ENCODE data around the gene KIF13A. TPM values are rescaled to one million over a fixed set of nuclear protein-coding genes. Genes with fewer than 3 reads are reported as not detected.
A peak's percentile ranks its signal among the peaks of the same experiment; 100 is the strongest.
"Not testable (repeated sequence)": the region's sequence is repeated elsewhere in the genome, so short reads cannot be mapped to it uniquely, and the experiment has no call there.

KIF13A gene
- total RNA-seq, 8 experiments from 2014 or later = 15.5 to 50.5 (median 24.5) TPM

GRCh38 chr6:17817763-17818162, 169.7 kb downstream of the KIF13A start:
- in situ Hi-C loops (cut with MboI; ENCODE audit: low pct_unique_long_range_greater_than_20kb in 2 of 9, low sequenced_read_pairs in 9 of 9, unreplicated experiment in 9 of 9) = loop anchor here in 5 of 9 experiments (25.0 kb wide), 1 partner anchor 655 kb away; no protein-coding TSS in a partner anchor
- H3K27ac ChIP-seq = no peak overlapping the region
- H3K4me3 ChIP-seq = no peak overlapping the region
- H3K4me1 ChIP-seq (replicated peaks in 1 of 2) = peaks cover 7 to 12% of the 10 kb centered on the region in 2 donors
- WGBS, 10 experiments = 88 to 100% (median 100%) methylated on average over 1 of the region's 1 CpG; no CpG with 5 or more reads in 1 of the 10 experiments
- no peak for ATAC-seq (replicated peaks in 6 of 8)

- in situ Hi-C loops (cut with MboI; ENCODE audit: low pct_unique_long_range_greater_than_20kb in 2 of 9, low sequenced_read_pairs in 9 of 9, unreplicated experiment in 9 of 9) = loop anchor here in 5 of 9 experiments (25.0 kb wide), 1 partner anchor 655 kb away; no protein-coding TSS in a partner anchor
- Histone ChIP-seq H3K4me3 (no peak overlapping the region), H3K27ac (no peak overlapping the region), H3K4me1 (replicated peaks in 1 of 2) (peaks cover 7 to 12% of the 10 kb centered on the region in 2 donors)
- peak in 4 of 8 experiments; percentile 25 to 70 (median 48) for ATAC-seq (replicated peaks in 6 of 8)
- WGBS, 10 experiments = 11 to 90% (median 67%) methylated on average over 1 to 10 of the region's 14 CpGs
These were observed 170.4 kb downstream of the KIF13A start for GRCh38 chr6:17816921-17817611.

GRCh38 chr6:17813542-17813941, 173.9 kb downstream of the KIF13A start:
- peak in 2 of 8 experiments; percentile 60 to 67 for ATAC-seq (replicated peaks in 6 of 8)
- H3K4me1 ChIP-seq (replicated peaks in 1 of 2) = peaks cover 0 to 6% of the 10 kb centered on the region in 2 donors
- H3K27ac ChIP-seq = no peak overlapping the region
- H3K4me3 ChIP-seq = no peak overlapping the region
- WGBS, 10 experiments = 95 to 100% (median 100%) methylated on average over 2 to 6 of the region's 6 CpGs; no CpG with 5 or more reads in 4 of the 10 experiments
- in situ Hi-C loops (cut with MboI; ENCODE audit: low pct_unique_long_range_greater_than_20kb in 2 of 9, low sequenced_read_pairs in 9 of 9, unreplicated experiment in 9 of 9) = loop anchor here in 5 of 9 experiments (25.0 kb wide), 1 partner anchor 651 kb away; no protein-coding TSS in a partner anchor

- no peak overlapping the region for H3K4me3 ChIP-seq
- in situ Hi-C loops (cut with MboI; ENCODE audit: low pct_unique_long_range_greater_than_20kb in 2 of 9, low sequenced_read_pairs in 9 of 9, unreplicated experiment in 9 of 9) = loop anchor here in 5 of 9 experiments (25.0 kb wide), 1 partner anchor 650 kb away; no protein-coding TSS in a partner anchor
- no peak overlapping the region for H3K27ac ChIP-seq
- H3K4me1 ChIP-seq (replicated peaks in 1 of 2) = peaks cover 0 to 4% of the 10 kb centered on the region in 2 donors
- ATAC-seq (replicated peaks in 6 of 8) = no peak
- WGBS, 10 experiments = 92 to 100% (median 98%) methylated on average over 1 to 8 of the region's 8 CpGs
These were observed 175.1 kb downstream of the KIF13A start for GRCh38 chr6:17812311-17812710.

- H3K27ac ChIP-seq = no peak overlapping the region
- no peak overlapping the region for H3K4me3 ChIP-seq
- in situ Hi-C loops (cut with MboI; ENCODE audit: low pct_unique_long_range_greater_than_20kb in 2 of 9, low sequenced_read_pairs in 9 of 9, unreplicated experiment in 9 of 9) = loop anchor here in 5 of 9 experiments (10.0 to 25.0 kb wide), 2 partner anchors 214 to 646 kb away; no protein-coding TSS in a partner anchor
- no peaks in the 10 kb centered on the region for H3K4me1 ChIP-seq (replicated peaks in 1 of 2)
- ATAC-seq (replicated peaks in 6 of 8) = no peak
- 80 to 100% (median 95%) methylated on average over 2 to 5 of the region's 5 CpGs; no CpG with 5 or more reads in 2 of the 10 experiments for WGBS, 10 experiments
These were observed 178.8 kb downstream of the KIF13A start for GRCh38 chr6:17808609-17809008.

GRCh38 chr6:17807431-17807830, 180.0 kb downstream of the KIF13A start:
- in situ Hi-C loops (cut with MboI; ENCODE audit: low pct_unique_long_range_greater_than_20kb in 2 of 9, low sequenced_read_pairs in 9 of 9, unreplicated experiment in 9 of 9) = loop anchor here in 5 of 9 experiments (10.0 to 25.0 kb wide), 2 partner anchors 213 to 645 kb away; no protein-coding TSS in a partner anchor
- H3K27ac ChIP-seq; H3K4me1 ChIP-seq (replicated peaks in 1 of 2); ATAC-seq (replicated peaks in 6 of 8); H3K4me3 ChIP-seq: not testable (repeated sequence)
- 80 to 100% (median 89%) methylated on average over 1 to 5 of the region's 5 CpGs; no CpG with 5 or more reads in 6 of the 10 experiments for WGBS, 10 experiments

- no peaks in the 10 kb centered on the region for H3K4me1 ChIP-seq (replicated peaks in 1 of 2)
- no peak overlapping the region for H3K4me3 ChIP-seq
- 76 to 100% (median 93%) methylated on average over 1 to 5 of the region's 5 CpGs; no CpG with 5 or more reads in 1 of the 10 experiments for WGBS, 10 experiments
- in situ Hi-C loops (cut with MboI; ENCODE audit: low pct_unique_long_range_greater_than_20kb in 2 of 9, low sequenced_read_pairs in 9 of 9, unreplicated experiment in 9 of 9) = loop anchor here in 5 of 9 experiments (10.0 to 25.0 kb wide), 2 partner anchors 209 to 641 kb away; no protein-coding TSS in a partner anchor
- ATAC-seq (replicated peaks in 6 of 8) = no peak
- H3K27ac ChIP-seq = no peak overlapping the region
These were observed 184.0 kb downstream of the KIF13A start for GRCh38 chr6:17803409-17803808.

GRCh38 chr6:17798477-17799154, 188.8 kb downstream of the KIF13A start:
- Histone ChIP-seq H3K4me1 (replicated peaks in 1 of 2) (no peaks in the 10 kb centered on the region), H3K27ac (no peak overlapping the region), H3K4me3 (no peak overlapping the region)
- 0 to 89% (median 62%) methylated on average over 1 to 2 of the region's 2 CpGs; no CpG with 5 or more reads in 1 of the 10 experiments for WGBS, 10 experiments
- in situ Hi-C loops (cut with MboI; ENCODE audit: low pct_unique_long_range_greater_than_20kb in 2 of 9, low sequenced_read_pairs in 9 of 9, unreplicated experiment in 9 of 9) = no loop called here
- ATAC-seq (replicated peaks in 6 of 8) = peak in 4 of 8 experiments; percentile 33 to 95 (median 43)

- H3K4me1 ChIP-seq (replicated peaks in 1 of 2) = no peaks in the 10 kb centered on the region
- peak in 2 of 8 experiments; percentile 48 to 54 for ATAC-seq (replicated peaks in 6 of 8)
These were observed 196.9 kb downstream of the KIF13A start for GRCh38 chr6:17790489-17790888.

GRCh38 chr6:17785094-17785787, 202.2 kb downstream of the KIF13A start:
- in situ Hi-C loops (cut with MboI; ENCODE audit: low pct_unique_long_range_greater_than_20kb in 2 of 9, low sequenced_read_pairs in 9 of 9, unreplicated experiment in 9 of 9) = no loop called here

More at GRCh38 chr6:17790489-17790888, 196.9 kb downstream of the KIF13A start:
- Histone ChIP-seq H3K27ac (no peak overlapping the region), H3K4me3 (no peak overlapping the region)
- in situ Hi-C loops (cut with MboI; ENCODE audit: low pct_unique_long_range_greater_than_20kb in 2 of 9, low sequenced_read_pairs in 9 of 9, unreplicated experiment in 9 of 9) = no loop called here

GRCh38 chr6:17780061-17780460, 207.4 kb downstream of the KIF13A start:
- ATAC-seq (replicated peaks in 6 of 8) = no peak
- Histone ChIP-seq H3K4me1 (replicated peaks in 1 of 2) (no peaks in the 10 kb centered on the region), H3K27ac (no peak overlapping the region), H3K4me3 (no peak overlapping the region)
- 80 to 100% (median 92%) methylated on average over 1 to 2 of the region's 2 CpGs; no CpG with 5 or more reads in 5 of the 10 experiments for WGBS, 10 experiments
- in situ Hi-C loops (cut with MboI; ENCODE audit: low pct_unique_long_range_greater_than_20kb in 2 of 9, low sequenced_read_pairs in 9 of 9, unreplicated experiment in 9 of 9) = no loop called here

More at GRCh38 chr6:17785094-17785787, 202.2 kb downstream of the KIF13A start:
- Histone ChIP-seq H3K4me3 (no peak overlapping the region), H3K4me1 (replicated peaks in 1 of 2) (no peaks in the 10 kb centered on the region), H3K27ac (no peak overlapping the region)
- ATAC-seq (replicated peaks in 6 of 8) = no peak
- 50 to 100% (median 88%) methylated on average over 1 to 6 of the region's 7 CpGs; no CpG with 5 or more reads in 1 of the 10 experiments for WGBS, 10 experiments

GRCh38 chr6:17771609-17772008, 215.8 kb downstream of the KIF13A start:
- WGBS, 10 experiments = 40 to 100% (median 91%) methylated on average over 1 to 3 of the region's 3 CpGs; no CpG with 5 or more reads in 2 of the 10 experiments

More at GRCh38 chr6:17771609-17772008, 215.8 kb downstream of the KIF13A start:
- Histone ChIP-seq H3K4me3 (no peak overlapping the region), H3K27ac (no peak overlapping the region), H3K4me1 (replicated peaks in 1 of 2) (no peaks in the 10 kb centered on the region)
- ATAC-seq (replicated peaks in 6 of 8) = no peak
- in situ Hi-C loops (cut with MboI; ENCODE audit: low pct_unique_long_range_greater_than_20kb in 2 of 9, low sequenced_read_pairs in 9 of 9, unreplicated experiment in 9 of 9) = no loop called here

Data from motor neuron (in vitro differentiated cells).